Glutamatergic neuron (in vitro differentiated cells): ENCODE measurements around the gene CDC42BPA. TPM values are rescaled to one million over a fixed set of nuclear protein-coding genes. Genes with fewer than 3 reads are reported as not detected.

ENCODE experiments used
- DNase-seq: peaks from one replicate; pipeline ENCODE4 v3.0.0; 2022
- H3K27ac Mint-ChIP-seq: one replicate; pipeline ENCODE4 v1.8.0; 2020; ENCODE audit warnings: mild to moderate bottlenecking, mixed read lengths, inconsistent platforms; ENCODE audit not compliant: unreplicated experiment
- H3K27me3 Mint-ChIP-seq: one replicate; pipeline ENCODE4 v1.8.0; 2020; ENCODE audit warnings: mild to moderate bottlenecking, moderate library complexity, mixed read lengths, inconsistent platforms; ENCODE audit not compliant: unreplicated experiment
- H3K36me3 Mint-ChIP-seq: one replicate; pipeline ENCODE4 v1.8.0; 2020; ENCODE audit warnings: mild to moderate bottlenecking, mixed read lengths, inconsistent platforms; ENCODE audit not compliant: unreplicated experiment
- H3K4me1 Mint-ChIP-seq: one replicate; pipeline ENCODE4 v1.8.0; 2020; ENCODE audit warnings: mild to moderate bottlenecking, low read depth, mixed read lengths, inconsistent platforms; ENCODE audit not compliant: unreplicated experiment
- H3K4me3 Mint-ChIP-seq: one replicate; pipeline ENCODE4 v1.8.0; 2020; ENCODE audit warnings: mild to moderate bottlenecking, mixed read lengths, inconsistent platforms; ENCODE audit not compliant: unreplicated experiment
- H3K9me3 Mint-ChIP-seq: one replicate; pipeline ENCODE4 v1.8.0; 2020; ENCODE audit warnings: mild to moderate bottlenecking, moderate library complexity, mixed read lengths, inconsistent platforms; ENCODE audit not compliant: unreplicated experiment
- total RNA-seq: library from RNA; stranded (reverse); fragmentation: NEBNext Ultra II Directional; extraction: Animal tissue kit (Norgen Biotek cat#: 25700); gene quantifications from one replicate; pipeline ENCODE4 v1.2.1, GENCODE V29; 2021; ENCODE audit not compliant: unreplicated experiment
- TF ChIP-seq, protein P1 (sequence below): fragments of 200-600 bp; sonication (generic); IDR thresholded peaks from one replicate; pipeline ENCODE4 v1.5.0; 2021; ENCODE audit not compliant: partially characterized antibody, unreplicated experiment

CDC42BPA gene
- total RNA-seq, 1 donor from 2014 or later, result 66.0 TPM

DNA sequence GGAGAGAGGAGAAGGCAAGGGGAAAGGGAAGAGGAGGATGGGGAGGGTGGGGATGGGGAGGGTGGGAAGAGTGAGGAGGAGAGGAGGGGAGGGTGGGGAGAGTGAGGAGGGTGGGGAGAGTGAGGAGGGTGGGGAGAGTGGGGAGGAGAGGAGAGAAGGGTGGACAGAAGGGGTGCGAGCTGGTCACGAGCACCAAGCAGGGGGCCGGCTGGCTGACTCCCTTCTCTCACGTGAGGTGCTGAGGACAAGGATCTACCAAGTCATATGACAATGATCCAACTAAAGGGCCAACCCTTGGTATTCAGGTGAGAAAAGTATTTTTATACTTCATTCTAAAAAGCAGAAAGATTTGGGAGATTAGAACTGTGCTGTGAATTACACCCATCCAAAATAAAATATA is 326.4 kb downstream of the CDC42BPA start:
- no peak overlapping the region for H3K27ac Mint-ChIP-seq

DNA sequence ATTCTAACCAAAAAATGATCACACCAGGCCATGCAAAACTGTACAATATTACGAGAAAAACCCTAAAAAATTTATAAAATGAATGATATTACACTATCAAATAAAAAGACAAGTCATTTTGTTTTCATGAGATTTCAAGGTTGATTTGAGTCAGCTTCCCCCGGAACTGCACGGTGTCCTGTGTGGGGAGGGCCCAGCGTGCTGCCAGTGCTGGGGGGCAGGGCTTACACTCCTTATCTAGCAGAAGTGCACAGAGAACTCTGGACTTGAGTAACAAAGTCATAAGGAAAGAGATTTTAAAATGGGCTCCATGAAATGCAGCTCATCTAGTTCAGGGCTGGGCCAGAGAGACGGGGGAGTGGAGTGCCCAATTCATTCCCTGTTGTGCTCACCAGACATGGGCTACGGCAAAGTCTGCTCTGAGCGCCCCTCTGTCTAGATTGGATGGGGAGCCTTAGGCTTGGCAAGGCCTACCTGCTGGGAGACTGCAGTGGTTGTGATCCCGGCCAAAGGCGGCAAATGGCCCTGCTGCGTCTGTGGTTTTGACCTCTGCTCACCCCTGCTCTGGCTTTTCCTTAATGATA is 328.1 kb downstream of the CDC42BPA start:
- TF ChIP-seq, protein P1, sequence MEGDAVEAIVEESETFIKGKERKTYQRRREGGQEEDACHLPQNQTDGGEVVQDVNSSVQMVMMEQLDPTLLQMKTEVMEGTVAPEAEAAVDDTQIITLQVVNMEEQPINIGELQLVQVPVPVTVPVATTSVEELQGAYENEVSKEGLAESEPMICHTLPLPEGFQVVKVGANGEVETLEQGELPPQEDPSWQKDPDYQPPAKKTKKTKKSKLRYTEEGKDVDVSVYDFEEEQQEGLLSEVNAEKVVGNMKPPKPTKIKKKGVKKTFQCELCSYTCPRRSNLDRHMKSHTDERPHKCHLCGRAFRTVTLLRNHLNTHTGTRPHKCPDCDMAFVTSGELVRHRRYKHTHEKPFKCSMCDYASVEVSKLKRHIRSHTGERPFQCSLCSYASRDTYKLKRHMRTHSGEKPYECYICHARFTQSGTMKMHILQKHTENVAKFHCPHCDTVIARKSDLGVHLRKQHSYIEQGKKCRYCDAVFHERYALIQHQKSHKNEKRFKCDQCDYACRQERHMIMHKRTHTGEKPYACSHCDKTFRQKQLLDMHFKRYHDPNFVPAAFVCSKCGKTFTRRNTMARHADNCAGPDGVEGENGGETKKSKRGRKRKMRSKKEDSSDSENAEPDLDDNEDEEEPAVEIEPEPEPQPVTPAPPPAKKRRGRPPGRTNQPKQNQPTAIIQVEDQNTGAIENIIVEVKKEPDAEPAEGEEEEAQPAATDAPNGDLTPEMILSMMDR, result no peak
- H3K27ac Mint-ChIP-seq, result no peak overlapping the region
- H3K4me3 Mint-ChIP-seq, result no peak overlapping the region
- H3K9me3 Mint-ChIP-seq, result peaks cover 5% of the 10 kb centered on the region
- peaks cover 8% of the 10 kb centered on the region for H3K36me3 Mint-ChIP-seq
- no peak for DNase-seq
- H3K27me3 Mint-ChIP-seq, result peaks cover 15% of the 10 kb centered on the region
- peaks cover 40% of the 10 kb centered on the region for H3K4me1 Mint-ChIP-seq

More for the DNA sequence above, 326.4 kb downstream of the CDC42BPA start:
- no peak overlapping the region for H3K4me3 Mint-ChIP-seq
- H3K27me3 Mint-ChIP-seq, result peaks cover 9% of the 10 kb centered on the region
- H3K4me1 Mint-ChIP-seq, result peaks cover 46% of the 10 kb centered on the region
- peaks cover under 1% of the 10 kb centered on the region for H3K36me3 Mint-ChIP-seq
- no peak for DNase-seq
- TF ChIP-seq, protein P1, result no peak
- peaks cover 8% of the 10 kb centered on the region for H3K9me3 Mint-ChIP-seq

DNA sequence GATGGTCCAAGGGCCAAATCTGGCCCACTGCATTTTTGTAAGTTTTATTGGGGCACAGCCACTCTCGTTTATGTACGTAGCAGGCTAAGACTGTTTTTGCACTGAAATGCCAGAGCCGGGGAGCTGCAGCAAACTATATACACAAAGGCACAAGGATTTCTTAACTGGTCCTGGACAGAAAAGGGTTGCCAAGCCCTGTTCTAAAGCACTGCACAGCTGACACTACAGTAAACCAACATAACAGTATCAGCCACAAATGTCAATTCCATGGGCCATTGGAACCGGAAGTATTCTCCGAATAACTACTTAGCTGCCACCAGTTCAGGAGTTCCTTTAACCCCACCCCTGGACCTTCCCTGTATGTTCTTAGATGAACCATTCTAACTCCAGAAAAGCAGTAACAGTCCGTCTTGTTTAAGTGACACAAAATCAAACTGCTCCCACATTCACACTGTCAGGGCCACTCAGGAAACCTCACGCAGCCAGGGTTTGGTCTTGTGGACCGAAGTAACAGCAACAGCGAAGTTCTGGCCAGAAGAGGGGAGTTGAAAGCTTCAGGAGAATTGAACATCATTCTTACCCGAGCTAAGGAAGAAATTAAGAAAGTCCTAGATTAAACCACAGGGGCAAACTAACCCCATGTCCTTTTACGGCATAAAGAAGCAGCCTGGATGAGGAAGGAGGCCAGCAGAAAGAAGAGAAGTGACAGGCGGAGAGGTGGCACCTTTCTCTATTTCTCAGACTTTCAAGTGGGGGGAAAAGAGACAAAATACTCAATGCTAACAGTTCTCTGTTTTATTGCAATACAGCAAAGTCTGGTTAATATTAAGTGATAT is 329.0 kb downstream of the CDC42BPA start:
- TF ChIP-seq, protein P1, result no peak
- Mint-ChIP-seq H3K27ac (no peak overlapping the region), H3K4me1 (peaks cover 38% of the 10 kb centered on the region), H3K27me3 (peaks cover 12% of the 10 kb centered on the region), H3K4me3 (no peak overlapping the region), H3K9me3 (peaks cover 2% of the 10 kb centered on the region), H3K36me3 (peaks cover 8% of the 10 kb centered on the region)
- DNase-seq, result no peak

DNA sequence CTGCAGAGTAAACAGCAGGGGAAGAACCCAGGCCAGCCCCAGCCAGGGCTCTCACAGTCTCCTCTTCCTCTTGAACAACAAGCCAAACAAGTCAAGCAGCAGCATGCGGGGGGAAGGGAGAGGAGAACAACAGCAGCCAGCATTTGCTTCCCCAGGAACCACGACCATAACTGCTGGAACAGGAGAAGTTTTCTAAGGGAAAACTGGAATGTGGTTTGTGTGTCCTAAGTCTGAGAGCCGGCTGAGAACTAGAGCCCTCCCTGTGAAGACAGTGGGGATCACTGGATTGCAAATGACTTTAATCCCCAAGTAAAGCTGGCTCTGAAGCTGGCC is 330.0 kb downstream of the CDC42BPA start:
- peaks cover 8% of the 10 kb centered on the region for H3K36me3 Mint-ChIP-seq
- no peak overlapping the region for H3K4me3 Mint-ChIP-seq
- no peaks in the 10 kb centered on the region for H3K9me3 Mint-ChIP-seq
- H3K4me1 Mint-ChIP-seq, result peaks cover 31% of the 10 kb centered on the region
- no peak for DNase-seq
- H3K27me3 Mint-ChIP-seq, result peaks cover 9% of the 10 kb centered on the region
- TF ChIP-seq, protein P1, result no peak
- H3K27ac Mint-ChIP-seq, result no peak overlapping the region
